BJ (cell line): ENCODE results near the gene ANKRD17. TPM values are rescaled to one million over a fixed set of nuclear protein-coding genes. Genes with fewer than 3 reads are reported as not detected.

Experiments used
- CTCF ChIA-PET: fragments of 350-600 bp; formaldehyde crosslinking; extraction: SDS; loops from one replicate; lab custom pipeline; 2021; ENCODE audit warnings: antibody characterized with exemption, inconsistent platforms; lab: Yijun Ruan, JAX
- POLR2A ChIA-PET: fragments of 300-600 bp; sonication (Branson Sonifier 250); formaldehyde crosslinking; extraction: SDS; loops from one replicate; lab custom pipeline; 2021; ENCODE audit warnings: antibody characterized with exemption; lab: Charles Lee
- DNase-seq: peaks from one replicate; pipeline ENCODE4 v3.0.0-alpha.2; 2011; ENCODE audit warnings: low read depth
- H3K27me3 ChIP-seq: 2 replicates; pipeline ENCODE4 v1.6.0; 2011; ENCODE audit warnings: low read length; ENCODE audit not compliant: control insufficient read depth, insufficient read depth
- H3K36me3 ChIP-seq: 2 replicates; pipeline ENCODE4 v1.5.1; 2011; ENCODE audit warnings: low read length; ENCODE audit not compliant: control insufficient read depth, insufficient read depth
- H3K4me3 ChIP-seq: 2 replicates; pipeline ENCODE4 v1.5.1; 2011; ENCODE audit warnings: low read depth, mild to moderate bottlenecking, control low read depth, low read length
- polyA plus RNA-seq: library from polyadenylated mRNA; depleted of rRNA; stranded (reverse); fragments of >200 nt; gene quantifications from 2 replicates; pipeline ENCODE4 v1.2.3, GENCODE V29; 2011
- TF ChIP-seq, protein P1 (sequence below): IDR thresholded peaks from 2 replicates; pipeline ENCODE4 v1.5.1; 2011; ENCODE audit warnings: low read depth, mild to moderate bottlenecking, control low read depth, inconsistent platforms, low read length, moderate library complexity; ENCODE audit not compliant: insufficient read depth

ANKRD17 gene
- polyA plus RNA-seq, 1 experiment: 39.6 TPM

DNA sequence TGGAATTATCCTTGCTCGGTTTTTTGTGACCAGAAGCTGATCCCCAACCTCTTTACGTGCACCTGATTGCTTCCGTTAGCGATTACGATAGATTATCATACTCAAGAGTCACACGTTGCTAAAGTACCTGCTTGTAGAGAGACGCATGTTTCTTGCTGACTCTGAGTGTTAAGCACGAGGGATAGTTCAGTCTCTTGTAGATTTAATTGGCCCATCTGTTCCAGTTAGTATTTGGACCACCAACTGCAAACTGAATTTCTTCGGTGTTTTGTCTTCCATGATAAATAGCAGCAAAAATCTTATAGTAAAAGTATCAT is 188.6 kb downstream of the ANKRD17 start:
- ChIA-PET CTCF (interaction anchor here (0.6 kb wide), 1 partner anchor 190 kb away, joined by 3 read pairs; no protein-coding TSS in a partner anchor), POLR2A (interaction anchor here (0.5 kb wide), 1 partner anchor 189 kb away, joined by 4 read pairs; the partner anchor contains the start of gene ANKRD17)
- Histone ChIP-seq H3K36me3 (no peaks in the 10 kb centered on the region), H3K4me3 (peak overlapping the region; percentile 76), H3K27me3 (no peaks in the 10 kb centered on the region)
- DNase-seq: no peak
- TF ChIP-seq, protein P1, sequence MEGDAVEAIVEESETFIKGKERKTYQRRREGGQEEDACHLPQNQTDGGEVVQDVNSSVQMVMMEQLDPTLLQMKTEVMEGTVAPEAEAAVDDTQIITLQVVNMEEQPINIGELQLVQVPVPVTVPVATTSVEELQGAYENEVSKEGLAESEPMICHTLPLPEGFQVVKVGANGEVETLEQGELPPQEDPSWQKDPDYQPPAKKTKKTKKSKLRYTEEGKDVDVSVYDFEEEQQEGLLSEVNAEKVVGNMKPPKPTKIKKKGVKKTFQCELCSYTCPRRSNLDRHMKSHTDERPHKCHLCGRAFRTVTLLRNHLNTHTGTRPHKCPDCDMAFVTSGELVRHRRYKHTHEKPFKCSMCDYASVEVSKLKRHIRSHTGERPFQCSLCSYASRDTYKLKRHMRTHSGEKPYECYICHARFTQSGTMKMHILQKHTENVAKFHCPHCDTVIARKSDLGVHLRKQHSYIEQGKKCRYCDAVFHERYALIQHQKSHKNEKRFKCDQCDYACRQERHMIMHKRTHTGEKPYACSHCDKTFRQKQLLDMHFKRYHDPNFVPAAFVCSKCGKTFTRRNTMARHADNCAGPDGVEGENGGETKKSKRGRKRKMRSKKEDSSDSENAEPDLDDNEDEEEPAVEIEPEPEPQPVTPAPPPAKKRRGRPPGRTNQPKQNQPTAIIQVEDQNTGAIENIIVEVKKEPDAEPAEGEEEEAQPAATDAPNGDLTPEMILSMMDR: no peak

DNA sequence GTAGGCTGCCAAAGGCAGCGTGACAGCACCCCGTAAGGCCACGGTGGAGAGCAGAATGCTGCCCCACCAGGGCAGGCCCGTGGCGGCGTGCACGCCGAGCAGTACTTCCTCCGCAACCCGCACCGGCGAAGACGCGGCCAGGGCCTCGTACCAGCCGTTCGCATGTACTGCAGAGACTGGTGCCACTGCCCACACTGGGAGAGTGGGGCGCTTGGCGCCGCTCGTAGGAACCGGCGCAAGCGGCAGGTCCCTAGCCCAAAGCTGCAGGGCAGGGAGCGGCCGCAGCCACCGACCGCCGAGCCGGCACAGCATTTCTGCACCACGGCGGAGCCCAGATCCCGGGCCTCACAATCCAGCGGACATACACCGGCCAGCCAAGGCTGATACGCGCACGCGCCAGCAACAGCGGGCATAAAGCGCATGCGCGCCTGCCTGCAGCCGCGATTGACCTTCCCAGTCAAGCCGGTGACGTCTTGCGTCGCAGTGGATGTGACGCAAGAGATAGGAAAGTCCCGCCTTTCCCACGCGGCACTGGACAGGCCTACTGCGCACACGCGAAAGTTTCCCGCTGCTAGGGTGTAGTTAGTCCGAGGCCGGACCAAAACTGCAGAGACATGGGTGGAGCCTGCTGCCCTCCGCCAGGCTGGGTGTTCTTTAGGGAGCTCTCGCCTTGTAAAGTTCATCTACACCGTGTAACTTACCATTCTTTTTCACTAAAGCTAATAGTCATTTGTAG is 189.1 kb downstream of the ANKRD17 start, which contains the start of gene COX18:
TSS of gene COX18 (minus strand) at position 379 of the 736 bp plus-strand sequence. CDS start at position 312, 67 bp downstream.
- Histone ChIP-seq H3K27me3 (no peaks in the 10 kb centered on the region), H3K4me3 (peak within 1 kb of the TSS; percentile 76), H3K36me3 (no peaks in the 10 kb centered on the region; the same call in none of the 2 replicates)
- ChIA-PET POLR2A (interaction anchor here (0.5 kb wide), 1 partner anchor 189 kb away, joined by 4 read pairs; the partner anchor contains the start of gene ANKRD17), CTCF (interaction anchor here (0.6 kb wide), 1 partner anchor 190 kb away, joined by 3 read pairs; no protein-coding TSS in a partner anchor)
- TF ChIP-seq, protein P1: 0 out of 2 replicates have a peak, but pooled peaks have one; percentile 6
- DNase-seq: peak; percentile 93

DNA sequence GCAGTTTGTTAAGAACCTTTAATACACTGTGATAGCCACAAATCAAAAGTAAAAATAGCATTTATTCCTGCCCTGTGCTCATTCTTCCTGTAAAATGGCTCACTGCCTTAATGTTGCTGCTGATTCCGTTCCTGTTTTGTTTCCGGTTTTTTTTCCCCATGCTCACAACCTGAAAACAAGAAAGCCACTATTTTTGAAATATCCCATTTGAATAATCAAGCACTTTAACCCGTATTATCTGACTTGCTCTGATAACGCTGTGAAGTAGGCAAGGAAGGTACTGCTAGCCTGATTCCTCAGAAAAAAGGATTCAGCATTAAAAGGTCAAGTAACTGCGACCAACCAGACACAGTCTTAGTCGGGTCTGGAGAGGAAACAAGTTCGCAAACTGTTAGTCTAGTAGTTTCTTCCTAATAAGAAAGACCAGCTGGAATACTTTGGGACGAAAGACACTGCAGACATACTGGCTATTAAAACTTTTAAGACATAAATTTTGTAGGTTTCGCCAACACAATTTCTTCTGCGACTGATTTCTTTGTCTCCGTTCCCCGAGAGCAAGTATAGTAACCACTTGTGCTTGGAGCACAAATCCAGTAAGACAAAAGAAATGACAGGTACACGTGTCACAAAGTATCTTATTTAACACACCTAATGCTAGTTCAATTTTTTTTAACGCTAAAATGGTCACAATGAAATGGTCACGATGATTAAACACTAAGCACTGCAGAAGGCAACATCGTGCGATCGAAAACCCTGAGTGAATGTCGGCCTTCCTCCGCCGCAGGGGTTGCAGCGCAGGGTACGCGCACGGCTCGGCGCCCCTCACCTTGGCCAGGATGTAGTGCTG is 189.9 kb downstream of the ANKRD17 start:
- no peaks in the 10 kb centered on the region for H3K27me3 ChIP-seq
- peak overlapping the region; percentile 76 for H3K4me3 ChIP-seq
- TF ChIP-seq, protein P1: no peak
- H3K36me3 ChIP-seq: no peaks in the 10 kb centered on the region; the same call in none of the 2 replicates
- DNase-seq: peak; percentile 3
- ChIA-PET CTCF (no interaction called here), POLR2A (no interaction called here)

DNA sequence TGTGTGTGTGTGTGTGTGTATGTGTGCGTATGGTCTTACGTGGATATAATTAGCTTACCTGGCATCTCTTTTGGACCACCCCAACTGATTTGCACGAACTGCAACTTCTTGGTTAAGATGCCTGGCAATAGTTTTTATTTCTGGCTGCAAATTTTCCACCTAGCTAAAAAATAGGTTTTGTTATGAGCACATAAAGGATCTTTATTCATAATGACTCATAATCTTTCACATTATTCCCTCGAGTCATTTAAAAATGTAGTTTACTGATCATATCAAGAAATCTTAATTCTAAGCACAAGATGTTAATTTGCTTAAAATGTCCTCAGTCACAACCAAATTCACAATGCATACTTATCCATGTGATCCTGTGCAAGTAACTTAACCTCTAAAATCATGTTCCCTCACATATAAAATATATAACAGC is 190.6 kb downstream of the ANKRD17 start:
- H3K4me3 ChIP-seq: peak overlapping the region; percentile 76
- no peak for DNase-seq
- TF ChIP-seq, protein P1: no peak
- peaks cover 1% of the 10 kb centered on the region for H3K36me3 ChIP-seq
- POLR2A ChIA-PET: no interaction called here
- no peaks in the 10 kb centered on the region for H3K27me3 ChIP-seq
- CTCF ChIA-PET: no interaction called here
